Caco-2 (cell line): ENCODE results near the gene DDX28. TPM values are rescaled to one million over a fixed set of nuclear protein-coding genes. Genes with fewer than 3 reads are reported as not detected.

Source experiments
- Bru-seq: library from RNA; stranded (reverse); fragments of 400-500 nt; gene quantifications from one replicate; lab custom pipeline; 2021; lab: Mats Ljungman, UMichigan
- BruChase-seq, 2 experiments: library from RNA; stranded (reverse); fragments of 400-500 nt; gene quantifications; one replicate each; lab custom pipeline; 2021; lab: Mats Ljungman, UMichigan
- BruUV-seq: library from RNA; stranded (reverse); fragments of 400-500 nt; replicated peaks from 2 replicates; lab custom pipeline; 2021; lab: Mats Ljungman, UMichigan
- CTCF ChIA-PET: fragments of 300-600 bp; sonication (Branson Sonifier 250); formaldehyde crosslinking; loops from one replicate; lab custom pipeline; 2022; ENCODE audit warnings: antibody characterized with exemption; lab: Charles Lee
- POLR2A ChIA-PET: fragments of 300-600 bp; sonication (Branson Sonifier 250); formaldehyde crosslinking; loops from one replicate; lab custom pipeline; 2022; ENCODE audit warnings: antibody characterized with exemption; lab: Charles Lee
- DNase-seq, 2 experiments: peaks; one replicate each; pipeline versions ENCODE4 v3.0.0 to v3.0.0-alpha.2; 2020 to 2022
- H3K27me3 ChIP-seq: replicated peaks from 2 replicates; pipeline ENCODE4 v1.6.0; 2011; ENCODE audit warnings: low read length; ENCODE audit not compliant: control insufficient read depth, insufficient read depth
- H3K36me3 ChIP-seq: 2 replicates; pipeline ENCODE4 v1.5.1; 2011; ENCODE audit warnings: low read length; ENCODE audit not compliant: control insufficient read depth, insufficient read depth
- H3K4me1 ChIP-seq: fragments of 250-450 bp; sonication (Bioruptor Pico); 2 replicates; pipeline ENCODE4 v1.5.1; 2020; ENCODE audit warnings: mild to moderate bottlenecking
- H3K4me3 ChIP-seq: 2 replicates; pipeline ENCODE4 v1.5.1; 2011; ENCODE audit warnings: low read depth, mild to moderate bottlenecking, control low read depth, low read length
- H3K9me3 ChIP-seq: fragments of 250-450 bp; sonication (Bioruptor Pico); 2 replicates; pipeline ENCODE4 v1.5.1; 2020; ENCODE audit warnings: mild to moderate bottlenecking, moderate library complexity
- H3K27ac Mint-ChIP-seq: one replicate; pipeline ENCODE4 v1.8.0; 2022; ENCODE audit warnings: mixed read lengths; ENCODE audit not compliant: unreplicated experiment
- H3K27me3 Mint-ChIP-seq: one replicate; pipeline ENCODE4 v1.8.0; 2022; ENCODE audit warnings: mixed read lengths; ENCODE audit not compliant: insufficient read depth, unreplicated experiment
- H3K36me3 Mint-ChIP-seq: one replicate; pipeline ENCODE4 v1.8.0; 2022; ENCODE audit warnings: mild to moderate bottlenecking, mixed read lengths; ENCODE audit not compliant: insufficient read depth, unreplicated experiment
- H3K4me1 Mint-ChIP-seq: one replicate; pipeline ENCODE4 v1.8.0; 2022; ENCODE audit warnings: low read depth, mixed read lengths; ENCODE audit not compliant: unreplicated experiment
- H3K4me3 Mint-ChIP-seq: one replicate; pipeline ENCODE4 v1.8.0; 2022; ENCODE audit warnings: mild to moderate bottlenecking, moderate library complexity, mixed read lengths; ENCODE audit not compliant: unreplicated experiment
- H3K9me3 Mint-ChIP-seq: one replicate; pipeline ENCODE4 v1.8.0; 2022; ENCODE audit warnings: mixed read lengths; ENCODE audit not compliant: unreplicated experiment
- intact Hi-C: fragments of 100-400 bp; cut with micrococcal nuclease; formaldehyde crosslinking; loops from one replicate; pipeline ENCODE4 v1.10.0; 2022; ENCODE audit not compliant: unreplicated experiment
- long read RNA-seq: library from polyadenylated mRNA; stranded (forward); transcript quantifications from one replicate; pipeline ENCODE4 v2.0.0, GENCODE V29; 2022
- total RNA-seq: library from RNA; stranded (reverse); gene quantifications from 2 replicates; pipeline ENCODE4 v1.2.3, GENCODE V29; 2022
- TF ChIP-seq, protein P1 (sequence below), 2 experiments: fragments of 200-600 bp in 1 of 2; IDR thresholded peaks; 1 replicate in 1 of 2; 2 replicates in 1 of 2; pipeline versions ENCODE4 v1.5.1 to v1.8.0; 2011 to 2022; ENCODE audit warnings: antibody characterized with exemption in 1 of 2, control low read depth in 1 of 2, inconsistent platforms in 1 of 2, low read depth in 1 of 2, low read length in 1 of 2, mild to moderate bottlenecking in 1 of 2, moderate library complexity in 1 of 2; ENCODE audit not compliant: insufficient read depth in 1 of 2, severe bottlenecking in 1 of 2, unreplicated experiment in 1 of 2

DDX28 gene, protein sequence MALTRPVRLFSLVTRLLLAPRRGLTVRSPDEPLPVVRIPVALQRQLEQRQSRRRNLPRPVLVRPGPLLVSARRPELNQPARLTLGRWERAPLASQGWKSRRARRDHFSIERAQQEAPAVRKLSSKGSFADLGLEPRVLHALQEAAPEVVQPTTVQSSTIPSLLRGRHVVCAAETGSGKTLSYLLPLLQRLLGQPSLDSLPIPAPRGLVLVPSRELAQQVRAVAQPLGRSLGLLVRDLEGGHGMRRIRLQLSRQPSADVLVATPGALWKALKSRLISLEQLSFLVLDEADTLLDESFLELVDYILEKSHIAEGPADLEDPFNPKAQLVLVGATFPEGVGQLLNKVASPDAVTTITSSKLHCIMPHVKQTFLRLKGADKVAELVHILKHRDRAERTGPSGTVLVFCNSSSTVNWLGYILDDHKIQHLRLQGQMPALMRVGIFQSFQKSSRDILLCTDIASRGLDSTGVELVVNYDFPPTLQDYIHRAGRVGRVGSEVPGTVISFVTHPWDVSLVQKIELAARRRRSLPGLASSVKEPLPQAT
- total RNA-seq: 15.9 and 17.1 TPM in 2 replicates
- Bru-seq, nascent RNA: percentile 84 among the genes with signal in this experiment
- percentile 86 among the genes with signal in this experiment for BruChase-seq, experiment 1, labeled RNA remaining after a 2-hour chase
- percentile 55 among the genes with signal in this experiment for BruChase-seq, experiment 2, labeled RNA remaining after a 6-hour chase
- long read RNA-seq, transcript DDX28-201 (1 exons, 2,169 nt): major isoform, 39 of 39 reads
- long read RNA-seq, partial matches to known transcripts: 0 of 39 reads
- long read RNA-seq, other reads (novel, unspliced or antisense): 0 of 39 reads

DNA sequence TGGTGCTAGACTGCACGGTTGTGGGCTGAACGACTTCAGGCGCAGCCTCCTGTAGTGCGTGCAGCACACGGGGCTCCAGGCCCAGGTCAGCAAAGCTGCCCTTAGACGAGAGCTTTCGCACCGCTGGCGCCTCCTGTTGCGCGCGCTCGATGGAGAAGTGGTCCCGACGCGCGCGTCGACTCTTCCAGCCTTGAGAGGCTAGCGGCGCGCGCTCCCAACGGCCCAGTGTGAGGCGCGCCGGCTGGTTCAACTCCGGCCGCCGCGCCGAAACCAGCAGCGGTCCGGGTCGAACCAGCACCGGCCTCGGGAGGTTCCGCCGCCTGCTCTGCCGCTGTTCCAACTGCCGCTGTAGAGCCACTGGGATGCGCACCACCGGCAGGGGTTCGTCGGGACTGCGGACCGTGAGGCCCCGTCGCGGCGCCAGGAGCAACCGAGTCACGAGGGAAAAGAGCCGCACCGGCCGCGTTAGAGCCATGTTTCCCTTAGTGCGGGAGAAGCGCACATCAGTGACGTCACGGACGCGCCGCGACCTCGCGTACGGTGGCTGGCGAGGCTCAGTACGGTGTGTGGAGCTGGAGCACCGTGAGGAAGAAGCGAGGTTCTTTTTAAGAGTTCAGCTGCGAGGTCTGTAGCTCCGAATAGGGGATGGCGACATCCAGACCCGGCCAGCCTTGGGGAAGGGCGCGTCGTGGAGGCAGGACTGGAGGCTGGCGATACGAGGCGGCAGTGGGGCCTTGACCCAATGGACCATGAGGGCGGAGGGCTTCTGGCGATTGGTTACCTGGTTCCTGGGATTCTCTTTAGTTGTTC is at the start of gene DDX28, which contains the start of gene DUS2:
Gene DDX28 (minus strand): TSS at position 505 of the 810 bp plus-strand sequence. CDS start 30 bp downstream, at position 475.
Gene DUS2 (plus strand): TSS at position 557 of the 810 bp plus-strand sequence. CDS start 14,740 bp downstream, outside the sequence.
- Mint-ChIP-seq H3K4me3 (peak within 1 kb of the TSS; percentile 83), H3K27me3 (no peaks in the 10 kb centered on the region), H3K36me3 (peaks cover 30% of the 10 kb centered on the region), H3K27ac (peak within 1 kb of the TSS; percentile 90), H3K4me1 (peaks cover 8% of the 10 kb centered on the region), H3K9me3 (no peaks in the 10 kb centered on the region)
- ChIA-PET POLR2A (interaction anchor here (0.5 to 1.9 kb wide), 12 partner anchors 20 to 1810 kb away, joined by 3 to 7 read pairs (median 3); partner anchors contain the start of genes GFOD2, PRMT7, PSMB10 and SLC7A6OS), CTCF (interaction anchor here (0.5 to 1.4 kb wide), 5 partner anchors 12 to 1222 kb away, joined by 3 to 7 read pairs (median 4); no protein-coding TSS in a partner anchor)
- intact Hi-C loops: loop anchor here (1.0 kb wide), 1 partner anchor 41 kb away; no protein-coding TSS in a partner anchor
- TSS peak; percentile 69 for BruUV-seq
- no peaks in the 10 kb centered on the region for H3K27me3 ChIP-seq
- TF ChIP-seq, protein P1, sequence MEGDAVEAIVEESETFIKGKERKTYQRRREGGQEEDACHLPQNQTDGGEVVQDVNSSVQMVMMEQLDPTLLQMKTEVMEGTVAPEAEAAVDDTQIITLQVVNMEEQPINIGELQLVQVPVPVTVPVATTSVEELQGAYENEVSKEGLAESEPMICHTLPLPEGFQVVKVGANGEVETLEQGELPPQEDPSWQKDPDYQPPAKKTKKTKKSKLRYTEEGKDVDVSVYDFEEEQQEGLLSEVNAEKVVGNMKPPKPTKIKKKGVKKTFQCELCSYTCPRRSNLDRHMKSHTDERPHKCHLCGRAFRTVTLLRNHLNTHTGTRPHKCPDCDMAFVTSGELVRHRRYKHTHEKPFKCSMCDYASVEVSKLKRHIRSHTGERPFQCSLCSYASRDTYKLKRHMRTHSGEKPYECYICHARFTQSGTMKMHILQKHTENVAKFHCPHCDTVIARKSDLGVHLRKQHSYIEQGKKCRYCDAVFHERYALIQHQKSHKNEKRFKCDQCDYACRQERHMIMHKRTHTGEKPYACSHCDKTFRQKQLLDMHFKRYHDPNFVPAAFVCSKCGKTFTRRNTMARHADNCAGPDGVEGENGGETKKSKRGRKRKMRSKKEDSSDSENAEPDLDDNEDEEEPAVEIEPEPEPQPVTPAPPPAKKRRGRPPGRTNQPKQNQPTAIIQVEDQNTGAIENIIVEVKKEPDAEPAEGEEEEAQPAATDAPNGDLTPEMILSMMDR (IDR thresholded peaks at IDR 0.05; ENCODE audit: insufficient read depth in 1 of 2, low read depth in 1 of 2, low read length in 1 of 2, severe bottlenecking in 1 of 2, unreplicated experiment in 1 of 2): no peak
- DNase-seq: peak; percentile 94 to 96
- peak within 1 kb of the TSS; percentile 89 for H3K4me3 ChIP-seq
- no peaks in the 10 kb centered on the region; the same call in none of the 2 replicates for H3K36me3 ChIP-seq
- H3K4me1 ChIP-seq: no peaks in the 10 kb centered on the region; the same call in 1 of the 2 replicates
- no peaks in the 10 kb centered on the region for H3K9me3 ChIP-seq

DNA sequence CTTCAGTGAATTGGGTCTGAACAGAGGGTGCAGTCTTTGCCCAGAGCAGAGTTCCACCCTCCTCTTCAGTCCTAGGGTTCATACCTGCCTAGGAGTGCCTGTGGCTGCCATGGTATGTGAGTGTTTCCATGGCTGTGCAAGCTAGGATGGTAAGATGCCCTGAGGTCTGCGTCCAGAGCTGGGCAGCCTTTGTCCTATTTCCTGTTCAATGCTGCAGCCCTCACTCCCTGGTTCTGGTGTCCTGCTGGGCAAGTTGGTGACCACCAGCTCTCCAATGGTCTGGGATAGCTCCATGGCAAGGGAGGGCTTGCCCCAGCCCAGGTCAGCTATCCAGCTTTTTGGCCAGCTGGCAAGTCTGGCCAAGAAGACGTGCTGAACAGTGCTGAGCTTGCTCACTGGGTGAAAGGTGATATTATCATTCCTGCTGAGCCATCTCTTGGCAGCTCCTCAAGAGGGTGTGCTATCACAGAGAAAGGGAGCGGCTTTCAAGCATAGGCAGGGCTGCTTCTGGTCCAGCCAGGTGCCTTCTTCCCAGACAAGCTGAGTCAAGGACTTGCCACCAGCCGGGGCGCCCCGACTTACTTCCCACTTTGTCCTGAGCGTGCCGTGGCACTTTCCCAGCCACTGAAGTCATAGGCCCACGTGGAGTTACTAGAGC is 49.1 kb upstream of the DDX28 start:
- TF ChIP-seq, protein P1 (IDR thresholded peaks at IDR 0.05; ENCODE audit: insufficient read depth in 1 of 2, low read depth in 1 of 2, low read length in 1 of 2, severe bottlenecking in 1 of 2, unreplicated experiment in 1 of 2): no peak
- no TSS peak for BruUV-seq
- H3K4me1 Mint-ChIP-seq: no peaks in the 10 kb centered on the region
- H3K27me3 Mint-ChIP-seq: no peaks in the 10 kb centered on the region
- Histone ChIP-seq H3K4me1 (no peaks in the 10 kb centered on the region), H3K27me3 (no peaks in the 10 kb centered on the region), H3K4me3 (no peak overlapping the region), H3K9me3 (no peaks in the 10 kb centered on the region), H3K36me3 (peaks cover 11% of the 10 kb centered on the region)
- H3K27ac Mint-ChIP-seq: no peak overlapping the region
- ChIA-PET CTCF (no interaction called here), POLR2A (interaction anchor here (0.5 kb wide), 1 partner anchor 29 kb away, joined by 3 read pairs; no protein-coding TSS in a partner anchor)
- intact Hi-C loops: no loop called here
- H3K9me3 Mint-ChIP-seq: no peaks in the 10 kb centered on the region
- no peak for DNase-seq
- no peak overlapping the region for H3K4me3 Mint-ChIP-seq
- peaks cover 36% of the 10 kb centered on the region for H3K36me3 Mint-ChIP-seq
